Glutamatergic neuron (in vitro differentiated cells): Measurements from ENCODE around the gene ADGRB3. TPM values are rescaled to one million over a fixed set of nuclear protein-coding genes. Genes with fewer than 3 reads are reported as not detected.
"Not testable (repeated sequence)": the region's sequence is repeated elsewhere in the genome, so short reads cannot be mapped to it uniquely, and the experiment has no call there.

Experiments used
- DNase-seq: peaks from one replicate; pipeline ENCODE4 v3.0.0; 2022
- H3K27ac Mint-ChIP-seq: one replicate; pipeline ENCODE4 v1.8.0; 2020; ENCODE audit warnings: mild to moderate bottlenecking, mixed read lengths, inconsistent platforms; ENCODE audit not compliant: unreplicated experiment
- H3K27me3 Mint-ChIP-seq: one replicate; pipeline ENCODE4 v1.8.0; 2020; ENCODE audit warnings: mild to moderate bottlenecking, moderate library complexity, mixed read lengths, inconsistent platforms; ENCODE audit not compliant: unreplicated experiment
- H3K36me3 Mint-ChIP-seq: one replicate; pipeline ENCODE4 v1.8.0; 2020; ENCODE audit warnings: mild to moderate bottlenecking, mixed read lengths, inconsistent platforms; ENCODE audit not compliant: unreplicated experiment
- H3K4me1 Mint-ChIP-seq: one replicate; pipeline ENCODE4 v1.8.0; 2020; ENCODE audit warnings: mild to moderate bottlenecking, low read depth, mixed read lengths, inconsistent platforms; ENCODE audit not compliant: unreplicated experiment
- H3K4me3 Mint-ChIP-seq: one replicate; pipeline ENCODE4 v1.8.0; 2020; ENCODE audit warnings: mild to moderate bottlenecking, mixed read lengths, inconsistent platforms; ENCODE audit not compliant: unreplicated experiment
- H3K9me3 Mint-ChIP-seq: one replicate; pipeline ENCODE4 v1.8.0; 2020; ENCODE audit warnings: mild to moderate bottlenecking, moderate library complexity, mixed read lengths, inconsistent platforms; ENCODE audit not compliant: unreplicated experiment
- CTCF ChIP-seq: fragments of 200-600 bp; sonication (generic); IDR thresholded peaks from one replicate; pipeline ENCODE4 v1.5.0; 2021; ENCODE audit not compliant: partially characterized antibody, unreplicated experiment
- total RNA-seq: library from RNA; stranded (reverse); fragmentation: NEBNext Ultra II Directional; extraction: Animal tissue kit (Norgen Biotek cat#: 25700); gene quantifications from one replicate; pipeline ENCODE4 v1.2.1, GENCODE V29; 2021; ENCODE audit not compliant: unreplicated experiment

ADGRB3 gene
- total RNA-seq, 1 donor from 2014 or later, result 7.3 TPM

GRCh38 chr6:69105288-69105687 lies 470.2 kb downstream of the ADGRB3 start:
- Mint-ChIP-seq H3K9me3 (peaks cover 2% of the 10 kb centered on the region), H3K36me3 (no peaks in the 10 kb centered on the region), H3K27me3 (no peaks in the 10 kb centered on the region), H3K4me3 (no peak overlapping the region), H3K4me1 (peaks cover 2% of the 10 kb centered on the region), H3K27ac (no peak overlapping the region)
- TF ChIP-seq CTCF, result no peak
- no peak for DNase-seq

- TF ChIP-seq CTCF, result no peak
Measured at GRCh38 chr6:69106511-69106910, 471.4 kb downstream of the ADGRB3 start.

GRCh38 chr6:69111301-69111700 lies 476.2 kb downstream of the ADGRB3 start:
- H3K4me3 Mint-ChIP-seq, result no peak overlapping the region

More at GRCh38 chr6:69106511-69106910, 471.4 kb downstream of the ADGRB3 start:
- H3K36me3 Mint-ChIP-seq, result no peaks in the 10 kb centered on the region
- no peaks in the 10 kb centered on the region for H3K9me3 Mint-ChIP-seq
- no peaks in the 10 kb centered on the region for H3K27me3 Mint-ChIP-seq
- H3K4me1 Mint-ChIP-seq, result peaks cover 2% of the 10 kb centered on the region
- H3K4me3 Mint-ChIP-seq, result no peak overlapping the region
- DNase-seq, result no peak
- H3K27ac Mint-ChIP-seq, result no peak overlapping the region

GRCh38 chr6:69116658-69117057 lies 481.6 kb downstream of the ADGRB3 start:
- TF ChIP-seq CTCF, result no peak
- no peaks in the 10 kb centered on the region for H3K27me3 Mint-ChIP-seq
- peaks cover 5% of the 10 kb centered on the region for H3K36me3 Mint-ChIP-seq
- H3K4me3 Mint-ChIP-seq, result no peak overlapping the region
- H3K4me1 Mint-ChIP-seq, result peaks cover 2% of the 10 kb centered on the region
- H3K9me3 Mint-ChIP-seq, result no peaks in the 10 kb centered on the region
- DNase-seq, result no peak
- H3K27ac Mint-ChIP-seq, result no peak overlapping the region

More at GRCh38 chr6:69111301-69111700, 476.2 kb downstream of the ADGRB3 start:
- H3K36me3 Mint-ChIP-seq, result no peaks in the 10 kb centered on the region
- no peaks in the 10 kb centered on the region for H3K27me3 Mint-ChIP-seq
- no peak overlapping the region for H3K27ac Mint-ChIP-seq
- peaks cover 1% of the 10 kb centered on the region for H3K4me1 Mint-ChIP-seq
- TF ChIP-seq CTCF, result no peak
- no peak for DNase-seq
- H3K9me3 Mint-ChIP-seq, result no peaks in the 10 kb centered on the region

- H3K36me3 Mint-ChIP-seq, DNase-seq, H3K4me3 Mint-ChIP-seq, H3K4me1 Mint-ChIP-seq, H3K27ac Mint-ChIP-seq, H3K27me3 Mint-ChIP-seq, H3K9me3 Mint-ChIP-seq: not testable (repeated sequence)
Measured at GRCh38 chr6:69121461-69122406, 486.7 kb downstream of the ADGRB3 start.
